Chondrocyte (in vitro differentiated cells): ENCODE measurements around the gene CDYL. TPM values are rescaled to one million over a fixed set of nuclear protein-coding genes. Genes with fewer than 3 reads are reported as not detected.

Source experiments
- DNase-seq: peaks from one replicate; pipeline ENCODE4 v3.0.0; 2021; ENCODE audit warnings: mixed read lengths, low spot score
- H3K27ac Mint-ChIP-seq: one replicate; pipeline ENCODE4 v1.8.0; 2021; ENCODE audit warnings: mild to moderate bottlenecking, moderate library complexity, mixed read lengths; ENCODE audit not compliant: unreplicated experiment
- H3K27me3 Mint-ChIP-seq: 2 replicates; pipeline ENCODE4 v1.8.0; 2021; ENCODE audit warnings: low read depth, mixed read lengths
- H3K36me3 Mint-ChIP-seq: 2 replicates; pipeline ENCODE4 v1.8.0; 2021; ENCODE audit warnings: low read depth, mixed read lengths
- H3K4me1 Mint-ChIP-seq: 2 replicates; pipeline ENCODE4 v1.8.0; 2021; ENCODE audit warnings: low read depth, mild to moderate bottlenecking, mixed read lengths
- H3K4me3 Mint-ChIP-seq: one replicate; pipeline ENCODE4 v1.8.0; 2021; ENCODE audit warnings: mild to moderate bottlenecking, moderate library complexity, mixed read lengths; ENCODE audit not compliant: unreplicated experiment
- H3K9me3 Mint-ChIP-seq: 2 replicates; pipeline ENCODE4 v1.8.0; 2021; ENCODE audit warnings: low read depth, mixed read lengths
- CTCF ChIP-seq: fragments of 200-600 bp; sonication (generic); IDR thresholded peaks from 2 replicates; pipeline ENCODE4 v1.5.0; 2021; ENCODE audit warnings: antibody characterized with exemption, mild to moderate bottlenecking, moderate library complexity
- total RNA-seq: library from RNA; stranded (reverse); gene quantifications from 3 replicates; pipeline ENCODE4 v1.2.1, GENCODE V29; 2021

CDYL gene
- total RNA-seq, 1 donor from 2014 or later: 63.7 TPM

- no peak overlapping the region for H3K27ac Mint-ChIP-seq
- TF ChIP-seq CTCF: no peak
- H3K9me3 Mint-ChIP-seq: no peaks in the 10 kb centered on the region
- no peak for DNase-seq
- no peaks in the 10 kb centered on the region for H3K4me1 Mint-ChIP-seq
- no peaks in the 10 kb centered on the region for H3K36me3 Mint-ChIP-seq
- no peaks in the 10 kb centered on the region for H3K27me3 Mint-ChIP-seq
- no peak overlapping the region for H3K4me3 Mint-ChIP-seq
These were observed 191.3 kb downstream of the CDYL start for GRCh38 chr6:4967301-4968030.

- H3K4me1 Mint-ChIP-seq: peaks cover 12% of the 10 kb centered on the region
- no peaks in the 10 kb centered on the region for H3K36me3 Mint-ChIP-seq
- no peaks in the 10 kb centered on the region for H3K9me3 Mint-ChIP-seq
- H3K4me3 Mint-ChIP-seq: no peak overlapping the region
- H3K27ac Mint-ChIP-seq: no peak overlapping the region
- H3K27me3 Mint-ChIP-seq: no peaks in the 10 kb centered on the region
- DNase-seq: no peak
- no peak for TF ChIP-seq CTCF
These were observed 193.5 kb downstream of the CDYL start for GRCh38 chr6:4969609-4970285.

- Mint-ChIP-seq H3K36me3 (no peaks in the 10 kb centered on the region), H3K27ac (no peak overlapping the region), H3K4me1 (peaks cover 13% of the 10 kb centered on the region), H3K9me3 (no peaks in the 10 kb centered on the region), H3K27me3 (no peaks in the 10 kb centered on the region), H3K4me3 (no peak overlapping the region)
- DNase-seq: no peak
- no peak for TF ChIP-seq CTCF
These were observed 194.7 kb downstream of the CDYL start for GRCh38 chr6:4970739-4971395.

GRCh38 chr6:4971851-4972250 lies 195.6 kb downstream of the CDYL start:
- H3K27ac Mint-ChIP-seq: no peak overlapping the region
- no peak overlapping the region for H3K4me3 Mint-ChIP-seq
- H3K4me1 Mint-ChIP-seq: peaks cover 13% of the 10 kb centered on the region
- peaks cover 6% of the 10 kb centered on the region for H3K9me3 Mint-ChIP-seq
- no peak for DNase-seq
- peaks cover 4% of the 10 kb centered on the region for H3K36me3 Mint-ChIP-seq
- no peaks in the 10 kb centered on the region for H3K27me3 Mint-ChIP-seq
- TF ChIP-seq CTCF: no peak

GRCh38 chr6:4972438-4972837 lies 196.2 kb downstream of the CDYL start:
- no peak for DNase-seq
- H3K36me3 Mint-ChIP-seq: peaks cover 7% of the 10 kb centered on the region
- H3K4me1 Mint-ChIP-seq: peaks cover 13% of the 10 kb centered on the region
- no peak for TF ChIP-seq CTCF
- no peak overlapping the region for H3K4me3 Mint-ChIP-seq
- no peaks in the 10 kb centered on the region for H3K27me3 Mint-ChIP-seq
- H3K27ac Mint-ChIP-seq: no peak overlapping the region
- H3K9me3 Mint-ChIP-seq: peaks cover 9% of the 10 kb centered on the region
